ENCODE data around the gene ZNF444.

- TF ChIP-seq, protein P1, sequence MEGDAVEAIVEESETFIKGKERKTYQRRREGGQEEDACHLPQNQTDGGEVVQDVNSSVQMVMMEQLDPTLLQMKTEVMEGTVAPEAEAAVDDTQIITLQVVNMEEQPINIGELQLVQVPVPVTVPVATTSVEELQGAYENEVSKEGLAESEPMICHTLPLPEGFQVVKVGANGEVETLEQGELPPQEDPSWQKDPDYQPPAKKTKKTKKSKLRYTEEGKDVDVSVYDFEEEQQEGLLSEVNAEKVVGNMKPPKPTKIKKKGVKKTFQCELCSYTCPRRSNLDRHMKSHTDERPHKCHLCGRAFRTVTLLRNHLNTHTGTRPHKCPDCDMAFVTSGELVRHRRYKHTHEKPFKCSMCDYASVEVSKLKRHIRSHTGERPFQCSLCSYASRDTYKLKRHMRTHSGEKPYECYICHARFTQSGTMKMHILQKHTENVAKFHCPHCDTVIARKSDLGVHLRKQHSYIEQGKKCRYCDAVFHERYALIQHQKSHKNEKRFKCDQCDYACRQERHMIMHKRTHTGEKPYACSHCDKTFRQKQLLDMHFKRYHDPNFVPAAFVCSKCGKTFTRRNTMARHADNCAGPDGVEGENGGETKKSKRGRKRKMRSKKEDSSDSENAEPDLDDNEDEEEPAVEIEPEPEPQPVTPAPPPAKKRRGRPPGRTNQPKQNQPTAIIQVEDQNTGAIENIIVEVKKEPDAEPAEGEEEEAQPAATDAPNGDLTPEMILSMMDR (IDR thresholded peaks at IDR 0.05), result no peak
- TF ChIP-seq POLR2A (IDR thresholded peaks at IDR 0.05), result no peak
Measured at GRCh38 chr19:56099638-56100539, 41.2 kb upstream of the ZNF444 start.

Measured in esophagus squamous epithelium (tissue), 4 donors.